Epithelial cell of proximal tubule (primary cell): ENCODE measurements around the gene PHYHD1. TPM values are rescaled to one million over a fixed set of nuclear protein-coding genes. Genes with fewer than 3 reads are reported as not detected.

ENCODE experiments used
- DNase-seq: peaks from one replicate; pipeline ENCODE4 v3.0.0-alpha.2; 2011; ENCODE audit warnings: low read depth
- H3K4me3 ChIP-seq: 2 replicates; pipeline ENCODE4 v1.5.1; 2011; ENCODE audit warnings: low read depth, mild to moderate bottlenecking, low read length
- CTCF ChIP-seq: conservative IDR thresholded peaks from 2 replicates; pipeline ENCODE4 v1.5.1; 2012; ENCODE audit warnings: low read depth, mild to moderate bottlenecking, low read length
- total RNA-seq: library from RNA; depleted of rRNA; stranded (reverse); fragments of >200 nt; gene quantifications from 2 replicates; pipeline ENCODE4 v1.2.3, GENCODE V29; 2015

Gene PHYHD1
- total RNA-seq, 1 donor from 2014 or later = 21.2 TPM

GRCh38 chr9:128893354-128893753 lies 27.4 kb upstream of the PHYHD1 start:
- TF ChIP-seq CTCF = no peak
- H3K4me3 ChIP-seq = no peak overlapping the region
- no peak for DNase-seq

GRCh38 chr9:128894764-128895163 lies 26.0 kb upstream of the PHYHD1 start:
- DNase-seq = no peak
- no peak for TF ChIP-seq CTCF
- H3K4me3 ChIP-seq = no peak overlapping the region

- DNase-seq = no peak
- TF ChIP-seq CTCF = no peak
- H3K4me3 ChIP-seq = no peak overlapping the region
Observed at GRCh38 chr9:128895556-128895955, 25.2 kb upstream of the PHYHD1 start.

- H3K4me3 ChIP-seq = no peak overlapping the region
- no peak for TF ChIP-seq CTCF
- DNase-seq = no peak
Observed at GRCh38 chr9:128898382-128898781, 22.4 kb upstream of the PHYHD1 start.

GRCh38 chr9:128898845-128899565 lies 21.8 kb upstream of the PHYHD1 start:
- no peak overlapping the region for H3K4me3 ChIP-seq
- no peak for DNase-seq
- no peak for TF ChIP-seq CTCF

- no peak overlapping the region for H3K4me3 ChIP-seq
- no peak for TF ChIP-seq CTCF
- no peak for DNase-seq
Observed at GRCh38 chr9:128899566-128900322, 21.0 kb upstream of the PHYHD1 start.
